ENCODE data around the gene RPL13A. TPM values are rescaled to one million over a fixed set of nuclear protein-coding genes. Genes with fewer than 3 reads are reported as not detected.

The RPL13A gene
- total RNA-seq, 4 donors from 2014 or later = 1,269 to 3,399 (median 2,205) TPM

DNA sequence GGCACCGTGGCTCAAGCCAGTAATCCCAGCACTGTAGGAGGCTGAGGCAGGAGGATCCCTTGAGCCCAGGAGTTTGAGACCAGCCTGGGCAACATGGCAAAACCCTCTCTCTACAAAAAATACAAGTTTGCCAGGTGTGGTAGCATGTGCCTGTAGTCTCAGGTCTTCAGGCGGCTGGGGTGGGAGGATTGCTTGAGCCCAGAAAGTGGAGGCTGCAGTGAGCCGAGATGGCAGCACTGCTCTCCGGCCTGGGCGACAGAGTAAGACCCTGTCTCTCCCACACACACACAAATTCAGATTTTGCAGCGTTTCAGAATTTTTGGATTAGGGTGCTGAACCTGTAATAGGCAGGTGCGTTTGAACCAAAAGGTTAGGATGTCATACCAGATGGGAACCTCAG is 11.1 kb downstream of the RPL13A start:
- Histone ChIP-seq H3K4me1 (peaks cover 8 to 65% (median 26%) of the 10 kb centered on the region in 3 donors), H3K36me3 (peaks cover 0 to 34% of the 10 kb centered on the region in 2 donors), H3K27me3 (no peaks in the 10 kb centered on the region), H3K4me3 (no peak overlapping the region), H3K27ac (no peak overlapping the region), H3K9me3 (no peaks in the 10 kb centered on the region)
- no peak for ATAC-seq
- TF ChIP-seq POLR2AphosphoS5 (IDR thresholded peaks at IDR 0.05) (no peak), POLR2A (IDR thresholded peaks at IDR 0.05) (no peak), EP300 (IDR thresholded peaks at IDR 0.05) (no peak)
- TF ChIP-seq, protein P1, sequence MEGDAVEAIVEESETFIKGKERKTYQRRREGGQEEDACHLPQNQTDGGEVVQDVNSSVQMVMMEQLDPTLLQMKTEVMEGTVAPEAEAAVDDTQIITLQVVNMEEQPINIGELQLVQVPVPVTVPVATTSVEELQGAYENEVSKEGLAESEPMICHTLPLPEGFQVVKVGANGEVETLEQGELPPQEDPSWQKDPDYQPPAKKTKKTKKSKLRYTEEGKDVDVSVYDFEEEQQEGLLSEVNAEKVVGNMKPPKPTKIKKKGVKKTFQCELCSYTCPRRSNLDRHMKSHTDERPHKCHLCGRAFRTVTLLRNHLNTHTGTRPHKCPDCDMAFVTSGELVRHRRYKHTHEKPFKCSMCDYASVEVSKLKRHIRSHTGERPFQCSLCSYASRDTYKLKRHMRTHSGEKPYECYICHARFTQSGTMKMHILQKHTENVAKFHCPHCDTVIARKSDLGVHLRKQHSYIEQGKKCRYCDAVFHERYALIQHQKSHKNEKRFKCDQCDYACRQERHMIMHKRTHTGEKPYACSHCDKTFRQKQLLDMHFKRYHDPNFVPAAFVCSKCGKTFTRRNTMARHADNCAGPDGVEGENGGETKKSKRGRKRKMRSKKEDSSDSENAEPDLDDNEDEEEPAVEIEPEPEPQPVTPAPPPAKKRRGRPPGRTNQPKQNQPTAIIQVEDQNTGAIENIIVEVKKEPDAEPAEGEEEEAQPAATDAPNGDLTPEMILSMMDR (IDR thresholded peaks at IDR 0.05) = no peak
- 88 to 100% methylated on average over 1 to 2 of the region's 7 CpGs for WGBS, 2 donors (ENCODE audit: low coverage in 1 of 2)

DNA sequence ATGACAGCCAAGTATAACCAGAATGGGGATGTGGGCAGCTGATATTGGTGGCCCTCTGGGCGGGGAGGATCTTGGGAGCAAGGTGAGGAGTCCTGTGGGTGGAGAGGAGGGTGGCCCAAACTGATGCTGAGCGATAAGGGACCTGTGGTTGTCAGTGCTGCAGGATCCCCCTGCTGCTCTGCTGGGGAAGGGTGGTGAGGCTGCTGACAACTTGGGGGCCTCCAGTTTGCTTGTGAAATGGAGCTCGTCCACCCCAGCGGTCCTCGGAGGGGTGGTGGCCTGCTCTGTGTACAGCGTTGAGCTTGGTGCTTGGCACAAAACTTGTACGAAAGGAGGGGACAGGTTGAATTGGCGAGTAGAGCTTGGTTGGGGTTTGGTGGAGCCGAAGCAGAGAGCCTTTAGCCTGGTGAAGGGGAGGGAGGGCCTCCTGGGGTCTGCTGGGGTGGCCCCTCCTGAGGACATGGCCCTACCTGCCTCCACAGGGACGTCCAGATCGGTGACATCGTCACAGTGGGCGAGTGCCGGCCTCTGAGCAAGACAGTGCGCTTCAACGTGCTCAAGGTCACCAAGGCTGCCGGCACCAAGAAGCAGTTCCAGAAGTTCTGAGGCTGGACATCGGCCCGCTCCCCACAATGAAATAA is 11.7 kb downstream of the RPL13A start:
- H3K9me3 ChIP-seq = no peaks in the 10 kb centered on the region
- H3K4me3 ChIP-seq = peak overlapping the region in 1 of 2 donors; percentile 41
- no peaks in the 10 kb centered on the region for H3K27me3 ChIP-seq
- H3K4me1 ChIP-seq = peaks cover 8 to 67% (median 26%) of the 10 kb centered on the region in 3 donors
- TF ChIP-seq EP300 (IDR thresholded peaks at IDR 0.05) = no peak
- H3K27ac ChIP-seq = peak overlapping the region in 3 of 4 donors; percentile 56 to 74 (median 66)
- H3K36me3 ChIP-seq = peaks cover 0 to 34% of the 10 kb centered on the region in 2 donors
- no peak for ATAC-seq
- 66 to 90% methylated on average over 2 to 6 of the region's 19 CpGs for WGBS, 2 donors (ENCODE audit: low coverage in 1 of 2)

DNA sequence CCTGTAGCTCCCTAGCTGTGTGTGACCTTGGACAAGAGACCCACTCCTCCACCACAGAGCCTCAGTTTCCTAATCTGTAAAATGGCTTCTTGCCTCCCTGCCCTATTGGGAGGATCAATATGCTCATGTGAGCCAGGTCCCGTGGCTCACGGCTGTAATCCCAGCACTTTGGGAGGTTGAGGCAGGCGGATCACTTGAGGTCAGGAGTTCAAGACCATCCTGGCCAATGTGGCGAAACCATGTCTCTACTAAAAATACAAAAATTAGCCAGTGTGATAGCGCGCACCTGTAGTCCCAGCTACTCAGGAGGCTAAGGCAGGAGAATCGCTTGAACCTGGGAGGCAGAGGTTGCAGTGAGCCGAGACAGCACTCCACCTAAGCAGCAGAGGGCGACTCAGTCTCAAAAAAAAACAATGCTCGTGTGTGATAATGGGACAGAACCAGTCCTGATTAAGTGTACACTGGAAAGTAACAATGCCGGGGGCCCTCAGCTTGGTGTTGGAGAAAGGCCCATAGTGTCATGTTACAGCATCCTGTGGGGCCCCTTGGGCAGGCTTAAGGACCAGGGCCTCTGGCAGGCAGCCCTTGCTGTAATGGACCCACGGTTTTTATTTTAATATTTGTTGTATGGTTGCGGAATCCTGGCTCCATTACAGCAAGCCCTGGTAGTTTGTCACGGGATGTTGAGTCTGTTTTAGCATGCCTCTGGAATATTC is 15.6 kb downstream of the RPL13A start:
- WGBS, 2 donors (ENCODE audit: low coverage in 1 of 2) = 18 to 29% methylated on average over 11 of the region's 14 CpGs
- TF ChIP-seq, protein P1 (IDR thresholded peaks at IDR 0.05) = peak in 3 of 4 experiments; percentile 71 to 78 (median 76)
- no peak for TF ChIP-seq POLR2A (IDR thresholded peaks at IDR 0.05)
- no peak for TF ChIP-seq EP300 (IDR thresholded peaks at IDR 0.05)
- no peak for TF ChIP-seq POLR2AphosphoS5 (IDR thresholded peaks at IDR 0.05)
- Histone ChIP-seq H3K4me3 (no peak overlapping the region), H3K27me3 (no peaks in the 10 kb centered on the region), H3K9me3 (no peaks in the 10 kb centered on the region), H3K36me3 (peaks cover 0 to 23% of the 10 kb centered on the region in 2 donors), H3K4me1 (peaks cover 0 to 49% (median 11%) of the 10 kb centered on the region in 3 donors), H3K27ac (peak overlapping the region in 1 of 4 donors; percentile 28)
- ATAC-seq = peak; percentile 41

DNA sequence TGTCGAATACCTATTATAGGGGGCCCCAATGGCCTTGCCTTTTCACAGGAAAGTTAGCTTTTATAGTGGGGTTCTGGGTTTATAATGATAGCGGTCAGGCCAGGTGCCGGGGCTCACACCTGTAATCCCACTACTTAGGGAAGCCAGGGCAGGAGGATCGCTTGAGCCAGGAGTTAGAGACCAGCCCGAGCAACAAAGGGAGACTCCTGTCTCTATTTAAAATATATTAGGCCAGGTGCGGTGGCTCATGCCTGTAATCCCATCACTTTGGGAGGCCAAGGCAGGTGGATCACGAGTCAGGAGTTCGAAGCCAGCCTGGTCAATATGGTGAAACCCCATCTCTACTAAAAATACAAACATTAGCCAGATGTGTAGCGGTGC is 16.2 kb downstream of the RPL13A start:
- peaks cover 0 to 44% (median 7%) of the 10 kb centered on the region in 3 donors for H3K4me1 ChIP-seq
- no peak overlapping the region for H3K4me3 ChIP-seq
- no peaks in the 10 kb centered on the region for H3K27me3 ChIP-seq
- WGBS, 2 donors (ENCODE audit: low coverage in 1 of 2) = 67% methylated on average over 5 of the region's 9 CpGs; no CpG with 5 or more reads in 1 of the 2 donors
- peaks cover 0 to 18% of the 10 kb centered on the region in 2 donors for H3K36me3 ChIP-seq
- H3K9me3 ChIP-seq = no peaks in the 10 kb centered on the region
- TF ChIP-seq POLR2A (IDR thresholded peaks at IDR 0.05) = no peak
- TF ChIP-seq, protein P1 (IDR thresholded peaks at IDR 0.05) = no peak
- no peak for TF ChIP-seq EP300 (IDR thresholded peaks at IDR 0.05)
- TF ChIP-seq POLR2AphosphoS5 (IDR thresholded peaks at IDR 0.05) = no peak
- no peak for ATAC-seq
- H3K27ac ChIP-seq = no peak overlapping the region

DNA sequence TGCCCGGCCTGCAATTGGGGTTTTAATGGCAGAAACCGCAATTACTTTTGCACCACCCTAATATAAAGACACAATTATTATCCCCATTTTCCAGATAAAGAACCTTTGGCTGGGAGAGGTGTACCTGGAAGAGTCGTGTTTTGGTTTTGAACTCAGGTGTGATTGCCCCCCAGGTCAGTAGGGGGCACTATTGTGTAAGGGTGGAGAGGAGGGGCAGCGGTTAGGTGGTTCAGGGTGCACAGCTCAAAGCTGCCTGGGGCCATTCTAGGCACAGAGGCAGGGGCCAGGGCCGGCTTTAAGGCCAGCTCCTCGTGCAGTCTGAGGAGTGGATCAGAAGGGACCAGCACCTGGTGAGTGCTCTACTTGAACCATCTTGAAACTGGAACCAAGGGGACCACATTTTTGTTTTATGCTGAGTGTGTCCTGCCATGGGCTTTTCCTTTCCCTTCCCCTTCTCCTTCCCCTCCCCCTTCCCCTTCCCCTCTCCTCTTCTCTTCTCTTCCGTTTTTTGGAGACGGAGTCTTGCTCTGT is 19.2 kb downstream of the RPL13A start:
- no peak overlapping the region for H3K27ac ChIP-seq
- peaks cover 0 to 23% (median under 1%) of the 10 kb centered on the region in 3 donors for H3K4me1 ChIP-seq
- H3K27me3 ChIP-seq = no peaks in the 10 kb centered on the region
- no peak overlapping the region for H3K4me3 ChIP-seq
- TF ChIP-seq POLR2A (IDR thresholded peaks at IDR 0.05) = no peak
- TF ChIP-seq, protein P1 (IDR thresholded peaks at IDR 0.05) = peak in 3 of 4 experiments; percentile 62 to 86 (median 65)
- no peaks in the 10 kb centered on the region for H3K36me3 ChIP-seq
- WGBS, 2 donors (ENCODE audit: low coverage in 1 of 2) = 25 to 46% methylated on average over 4 to 6 of the region's 8 CpGs
- no peaks in the 10 kb centered on the region for H3K9me3 ChIP-seq
- ATAC-seq = peak; percentile 70

Data from gastroesophageal sphincter (tissue), 4 donors.